ENCODE results near the gene POP7.

- TF ChIP-seq POLR2AphosphoS5 (IDR thresholded peaks at IDR 0.05) (no peak), RAD21 (conservative IDR thresholded peaks at IDR 0.05) (no peak), EP300 (conservative IDR thresholded peaks at IDR 0.05; ENCODE audit: poor library complexity, severe bottlenecking) (no peak), EZH2 (IDR thresholded peaks at IDR 0.05; ENCODE audit: borderline replicate concordance, insufficient read depth, low read length, poor library complexity, severe bottlenecking) (no peak), REST (IDR thresholded peaks at IDR 0.05; ENCODE audit: borderline replicate concordance) (no peak)
- TF ChIP-seq, protein P1, sequence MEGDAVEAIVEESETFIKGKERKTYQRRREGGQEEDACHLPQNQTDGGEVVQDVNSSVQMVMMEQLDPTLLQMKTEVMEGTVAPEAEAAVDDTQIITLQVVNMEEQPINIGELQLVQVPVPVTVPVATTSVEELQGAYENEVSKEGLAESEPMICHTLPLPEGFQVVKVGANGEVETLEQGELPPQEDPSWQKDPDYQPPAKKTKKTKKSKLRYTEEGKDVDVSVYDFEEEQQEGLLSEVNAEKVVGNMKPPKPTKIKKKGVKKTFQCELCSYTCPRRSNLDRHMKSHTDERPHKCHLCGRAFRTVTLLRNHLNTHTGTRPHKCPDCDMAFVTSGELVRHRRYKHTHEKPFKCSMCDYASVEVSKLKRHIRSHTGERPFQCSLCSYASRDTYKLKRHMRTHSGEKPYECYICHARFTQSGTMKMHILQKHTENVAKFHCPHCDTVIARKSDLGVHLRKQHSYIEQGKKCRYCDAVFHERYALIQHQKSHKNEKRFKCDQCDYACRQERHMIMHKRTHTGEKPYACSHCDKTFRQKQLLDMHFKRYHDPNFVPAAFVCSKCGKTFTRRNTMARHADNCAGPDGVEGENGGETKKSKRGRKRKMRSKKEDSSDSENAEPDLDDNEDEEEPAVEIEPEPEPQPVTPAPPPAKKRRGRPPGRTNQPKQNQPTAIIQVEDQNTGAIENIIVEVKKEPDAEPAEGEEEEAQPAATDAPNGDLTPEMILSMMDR (IDR thresholded peaks at IDR 0.05; ENCODE audit: poor library complexity, severe bottlenecking), result no peak
These were observed 19.1 kb upstream of the POP7 start for GRCh38 chr7:100686822-100687211.
